Measurements from ENCODE around the gene STAB1.

DNA sequence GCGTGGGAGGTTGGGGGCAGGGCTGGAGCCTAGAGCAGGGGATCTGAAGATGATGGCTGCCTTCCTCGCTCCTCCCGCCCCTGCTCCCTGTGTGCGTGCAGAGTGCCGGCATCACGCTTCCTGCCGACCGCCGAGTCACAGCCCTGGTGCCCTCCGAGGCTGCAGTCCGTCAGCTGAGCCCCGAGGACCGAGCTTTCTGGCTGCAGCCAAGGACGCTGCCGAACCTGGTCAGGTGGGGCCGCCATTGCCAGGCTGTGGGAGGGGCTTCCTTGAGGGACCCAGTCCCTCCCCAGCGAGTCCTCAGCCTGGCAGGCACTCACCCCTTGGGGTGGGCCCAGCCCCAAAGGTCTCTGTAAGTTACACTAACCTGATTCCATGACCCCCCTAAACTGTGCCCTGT, 17.6 kb downstream of the STAB1 start:
- no peak for TF ChIP-seq POLR2A (IDR thresholded peaks at IDR 0.05)
- TF ChIP-seq, protein P1, sequence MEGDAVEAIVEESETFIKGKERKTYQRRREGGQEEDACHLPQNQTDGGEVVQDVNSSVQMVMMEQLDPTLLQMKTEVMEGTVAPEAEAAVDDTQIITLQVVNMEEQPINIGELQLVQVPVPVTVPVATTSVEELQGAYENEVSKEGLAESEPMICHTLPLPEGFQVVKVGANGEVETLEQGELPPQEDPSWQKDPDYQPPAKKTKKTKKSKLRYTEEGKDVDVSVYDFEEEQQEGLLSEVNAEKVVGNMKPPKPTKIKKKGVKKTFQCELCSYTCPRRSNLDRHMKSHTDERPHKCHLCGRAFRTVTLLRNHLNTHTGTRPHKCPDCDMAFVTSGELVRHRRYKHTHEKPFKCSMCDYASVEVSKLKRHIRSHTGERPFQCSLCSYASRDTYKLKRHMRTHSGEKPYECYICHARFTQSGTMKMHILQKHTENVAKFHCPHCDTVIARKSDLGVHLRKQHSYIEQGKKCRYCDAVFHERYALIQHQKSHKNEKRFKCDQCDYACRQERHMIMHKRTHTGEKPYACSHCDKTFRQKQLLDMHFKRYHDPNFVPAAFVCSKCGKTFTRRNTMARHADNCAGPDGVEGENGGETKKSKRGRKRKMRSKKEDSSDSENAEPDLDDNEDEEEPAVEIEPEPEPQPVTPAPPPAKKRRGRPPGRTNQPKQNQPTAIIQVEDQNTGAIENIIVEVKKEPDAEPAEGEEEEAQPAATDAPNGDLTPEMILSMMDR (IDR thresholded peaks at IDR 0.05 in 4 of 5, conservative IDR thresholded peaks at IDR 0.05 in 1 of 5): no peak

All from gastrocnemius medialis (tissue), 4 donors.